GM18511 (cell line): ENCODE measurements around the gene OCIAD2.
A peak's percentile ranks its signal among the peaks of the same experiment; 100 is the strongest.
"Not testable (repeated sequence)": the region's sequence is repeated elsewhere in the genome, so short reads cannot be mapped to it uniquely, and the experiment has no call there.

Experiments
- ATAC-seq: cut with Tn5 transposase; IDR thresholded peaks from one replicate; pipeline ENCODE4 v1.9.1; 2021; ENCODE audit warnings: mild to moderate bottlenecking, moderate library complexity; ENCODE audit not compliant: unreplicated experiment

OCIAD2 gene, protein sequence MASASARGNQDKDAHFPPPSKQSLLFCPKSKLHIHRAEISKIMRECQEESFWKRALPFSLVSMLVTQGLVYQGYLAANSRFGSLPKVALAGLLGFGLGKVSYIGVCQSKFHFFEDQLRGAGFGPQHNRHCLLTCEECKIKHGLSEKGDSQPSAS

DNA sequence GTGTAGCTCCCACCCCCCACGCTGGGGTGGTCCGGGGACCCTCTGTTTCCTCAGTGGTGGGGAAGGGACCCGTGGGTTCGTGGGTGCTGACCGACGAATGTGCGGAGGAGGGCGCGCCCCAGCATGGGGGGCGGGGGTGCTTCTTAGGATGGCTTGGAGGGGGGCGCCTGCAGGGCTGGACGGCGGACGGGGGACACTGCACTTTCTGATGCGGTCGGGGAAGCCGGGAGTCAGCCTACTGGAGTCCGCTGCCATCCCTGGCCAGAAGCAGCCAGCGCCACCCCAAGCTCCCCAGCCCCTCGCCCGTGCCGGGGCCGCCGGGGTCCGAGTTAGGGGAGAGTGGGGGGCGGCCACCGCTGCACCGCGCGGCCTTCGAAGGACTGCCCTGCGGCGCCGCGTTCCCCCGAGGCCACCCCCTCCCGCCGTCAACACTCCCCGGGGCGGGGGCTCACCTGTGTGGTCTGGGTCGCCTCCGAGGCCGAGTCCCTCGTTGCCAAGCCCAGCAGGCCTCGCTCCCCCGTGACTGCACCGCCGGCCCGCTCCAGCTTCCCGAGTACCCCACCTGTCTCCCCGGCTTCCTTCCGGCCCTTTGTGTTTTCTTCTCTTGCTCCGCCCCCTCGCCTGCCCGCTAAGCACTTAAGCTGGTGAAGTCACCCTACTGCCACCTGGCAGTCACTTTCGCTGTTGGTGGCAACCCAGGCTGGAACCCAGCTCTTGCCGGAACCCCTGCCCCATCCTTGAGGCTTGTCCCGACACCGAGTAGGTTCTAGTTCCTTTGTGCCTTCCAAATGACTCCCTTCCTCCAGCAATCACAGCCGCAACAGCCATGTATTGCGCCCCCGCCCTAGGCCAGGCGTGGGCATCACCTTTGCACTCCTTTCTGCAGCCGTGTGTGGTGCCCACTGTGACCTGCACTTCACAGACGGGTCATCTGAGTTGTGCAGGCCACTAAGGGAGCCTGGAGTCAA lies at the start of gene OCIAD2:
Gene OCIAD2 (minus strand): TSS at position 569 of the 968 bp plus-strand sequence. CDS start 2,225 bp downstream, outside the sequence.
- peak; percentile 96 for ATAC-seq

DNA sequence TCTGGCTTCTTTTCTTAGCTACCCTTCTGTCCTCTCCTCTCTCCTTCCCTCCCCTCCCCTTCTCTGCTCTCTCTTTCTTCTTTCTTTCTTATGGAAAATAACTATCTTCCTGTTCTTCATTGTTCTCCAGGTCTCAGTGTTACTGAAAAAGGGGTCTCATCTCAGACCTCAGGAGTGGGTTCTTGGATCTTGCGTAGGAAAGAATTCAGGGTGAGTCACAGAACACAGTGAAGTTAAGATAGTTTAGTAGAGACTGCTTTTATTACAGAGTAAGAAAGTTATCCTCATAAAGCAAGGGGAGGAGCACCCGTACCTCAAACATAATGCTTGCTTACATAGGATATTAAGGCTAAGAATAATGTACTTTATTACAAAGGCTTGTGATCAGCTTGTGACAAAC lies 47.7 kb upstream of the OCIAD2 start:
- ATAC-seq: no peak

DNA sequence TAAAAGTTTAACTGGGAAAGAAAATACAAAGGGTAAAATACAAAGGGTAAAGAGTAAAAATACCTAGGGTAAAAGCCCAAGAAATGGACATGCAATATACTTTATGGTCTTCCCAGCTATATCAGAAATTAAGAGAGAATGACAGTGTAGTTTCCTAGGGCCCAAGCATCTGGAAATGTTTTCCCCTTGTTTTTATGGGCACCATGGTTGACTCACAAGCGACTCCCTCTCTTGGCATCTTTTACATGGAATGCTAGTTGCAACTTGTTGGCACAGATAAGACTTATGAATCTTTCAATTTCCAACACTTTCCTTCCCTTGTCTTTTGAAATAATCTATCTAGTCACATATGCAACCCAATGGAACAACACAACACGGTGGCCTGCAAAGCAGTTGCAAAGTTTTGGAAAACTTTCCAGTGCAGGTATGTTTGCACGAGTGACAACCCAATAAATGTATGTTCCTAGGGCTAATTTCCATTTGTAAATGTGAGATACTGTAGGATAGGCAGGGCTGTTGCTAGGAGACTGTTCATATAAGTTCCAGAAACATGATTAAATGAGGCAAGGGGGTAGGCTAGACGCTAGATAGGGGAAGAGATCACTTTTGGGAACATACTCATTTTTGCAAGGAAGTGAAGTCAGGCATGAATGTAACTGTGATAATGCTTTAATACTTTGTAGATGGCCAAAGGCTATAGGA lies 43.1 kb upstream of the OCIAD2 start:
- ATAC-seq: no peak

DNA sequence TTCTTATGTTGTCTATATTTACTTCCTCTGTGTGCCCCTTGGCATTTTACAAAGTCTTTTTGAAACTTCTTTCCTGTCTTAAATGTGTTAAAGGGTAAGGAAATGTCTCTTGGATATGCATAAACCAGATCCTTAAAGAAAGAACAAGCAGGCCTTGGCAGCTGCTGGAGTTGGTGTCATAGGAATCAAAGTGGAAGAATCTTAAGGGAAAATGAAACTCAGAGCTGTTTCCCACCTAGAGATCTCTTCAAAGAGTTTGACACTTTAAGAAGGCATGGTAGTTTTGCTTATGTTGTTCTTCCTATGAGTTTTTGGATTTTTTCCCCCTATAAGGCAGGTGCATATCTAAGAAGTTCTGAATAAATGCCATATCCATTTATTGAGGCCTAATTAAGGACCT lies 42.5 kb upstream of the OCIAD2 start:
- no peak for ATAC-seq

DNA sequence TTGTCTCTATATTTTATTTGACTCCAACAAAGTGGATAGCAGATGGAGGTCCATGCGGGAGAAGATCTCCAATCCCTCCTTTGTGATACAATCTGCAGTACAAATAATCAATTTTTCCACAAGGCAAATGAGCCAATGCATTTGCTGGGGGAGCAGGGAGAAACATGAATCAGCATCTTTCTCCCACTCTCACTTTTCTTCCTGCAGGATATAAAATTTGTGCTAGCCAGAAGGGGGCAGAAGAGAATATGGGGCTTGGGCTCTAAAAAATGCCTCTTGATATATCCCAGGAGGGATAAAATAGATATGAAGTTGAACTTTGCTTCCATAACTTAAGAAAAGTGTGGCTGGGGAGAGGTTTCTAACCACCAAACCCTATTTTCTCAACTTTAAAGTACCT lies 41.2 kb upstream of the OCIAD2 start:
- no peak for ATAC-seq

DNA sequence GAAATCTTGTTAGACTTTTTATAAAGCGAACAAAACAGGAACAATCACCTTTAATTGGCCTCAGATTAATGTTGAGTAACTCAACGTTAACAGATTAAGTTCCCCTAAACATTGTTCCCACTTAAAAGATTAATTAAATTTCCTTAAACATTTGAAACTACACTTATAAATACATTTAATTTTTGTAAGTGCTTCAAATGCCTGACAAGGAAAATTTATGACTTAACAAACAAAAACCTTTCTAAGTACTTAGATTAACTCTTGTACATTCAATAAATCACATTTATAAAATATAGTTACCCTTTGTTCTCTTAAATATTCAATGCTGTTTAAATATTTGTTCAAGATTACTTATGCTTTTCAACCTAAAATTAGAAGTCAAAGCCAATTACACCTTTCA lies 39.4 kb upstream of the OCIAD2 start:
- no peak for ATAC-seq

DNA sequence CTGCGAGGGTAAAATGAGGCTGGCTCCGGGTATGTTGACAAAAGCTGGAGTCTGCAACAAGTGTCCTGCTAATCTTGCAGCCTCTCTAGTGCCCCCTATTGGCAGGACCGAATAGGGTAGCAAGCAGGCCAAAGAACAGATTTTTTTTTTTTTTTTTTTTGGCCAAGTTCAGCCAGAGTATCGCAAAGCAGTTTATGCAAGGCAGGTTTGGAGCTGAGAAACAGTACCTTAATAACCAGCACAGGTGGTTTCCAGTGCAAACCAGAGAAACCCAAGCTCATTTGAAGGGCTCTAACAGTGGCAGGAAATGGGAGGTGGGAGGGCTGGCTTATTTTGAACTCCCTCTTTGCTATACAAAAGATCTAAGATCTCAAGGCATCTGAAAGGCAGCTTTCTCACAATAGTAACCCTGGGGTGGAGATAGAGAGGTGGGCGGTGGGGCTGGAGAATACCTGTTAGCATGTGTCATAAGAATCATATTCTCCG lies 38.2 kb upstream of the OCIAD2 start:
- no peak for ATAC-seq

DNA sequence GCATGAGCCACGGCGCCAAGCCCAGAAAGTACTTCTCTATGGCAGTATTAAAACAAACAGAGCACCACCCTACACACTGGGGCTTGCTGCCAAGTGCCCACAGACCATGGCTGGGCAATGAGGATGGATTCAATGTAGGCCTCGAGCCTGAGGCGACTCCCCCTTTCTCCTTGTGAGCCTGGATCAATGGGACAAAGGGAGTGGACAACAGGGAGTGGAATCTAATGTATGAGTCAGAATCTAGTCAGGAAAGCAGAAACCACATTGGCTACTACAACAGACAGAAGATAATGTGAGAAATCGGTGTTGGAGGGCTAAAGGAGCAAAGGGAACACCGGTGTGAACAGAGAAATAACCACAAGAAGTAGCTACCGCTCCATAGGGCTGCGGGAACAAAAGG lies 37.7 kb upstream of the OCIAD2 start:
- ATAC-seq: no peak

DNA sequence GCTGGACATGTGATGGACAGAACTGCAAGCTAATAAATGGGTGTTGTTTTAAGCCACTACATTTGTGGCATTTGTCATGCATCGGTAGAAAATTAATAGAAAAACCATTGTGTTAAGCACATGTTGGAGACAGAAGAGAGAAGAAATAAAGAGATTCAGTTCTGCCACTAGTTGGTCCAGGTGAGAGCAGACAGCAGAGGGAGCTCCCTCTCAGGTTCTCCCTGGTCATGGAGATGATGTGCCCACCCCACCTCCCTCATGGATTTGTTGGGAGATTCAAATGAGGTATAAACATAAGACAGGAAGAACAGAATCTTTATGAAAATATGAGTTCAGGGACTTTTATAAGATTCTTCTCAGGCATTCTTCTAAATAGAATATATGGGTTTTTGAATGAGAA lies 36.8 kb upstream of the OCIAD2 start:
- no peak for ATAC-seq

DNA sequence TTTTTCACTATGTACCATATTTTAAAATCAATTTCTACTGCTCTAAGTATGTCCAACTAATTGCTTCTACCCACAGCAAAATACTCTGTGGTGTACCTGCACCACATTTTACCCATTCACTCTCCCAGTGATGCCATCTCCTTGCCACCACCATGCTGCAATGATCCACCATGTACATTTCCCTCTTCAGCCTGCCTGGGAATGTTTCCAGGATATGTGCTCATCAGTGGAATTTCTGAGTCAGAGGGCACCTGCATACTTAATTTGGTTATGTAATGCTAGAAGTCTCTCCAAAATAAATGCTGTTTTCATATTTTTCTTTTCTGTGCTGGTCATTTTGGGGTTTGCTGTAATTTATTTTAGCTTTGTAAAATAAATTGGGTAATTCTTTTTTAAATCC lies 33.2 kb upstream of the OCIAD2 start:
- no peak for ATAC-seq

DNA sequence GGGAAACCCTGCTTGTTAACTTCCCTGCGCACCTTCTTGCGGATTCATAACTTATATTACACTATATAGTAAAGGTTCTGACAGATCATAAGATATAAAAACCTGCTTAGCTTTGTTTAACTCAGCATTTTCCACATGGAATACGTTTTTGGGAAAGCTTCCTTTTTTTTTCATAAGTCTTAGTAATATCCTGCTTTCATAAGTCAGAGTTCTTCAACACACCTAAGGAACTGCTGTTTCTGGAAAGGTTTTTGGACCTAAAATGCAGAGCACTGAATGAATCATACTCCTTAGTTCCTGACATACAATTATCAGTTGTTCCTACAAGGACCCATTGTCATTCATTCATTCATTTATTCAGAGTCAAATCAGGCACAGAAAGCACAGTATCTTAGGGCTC lies 32.3 kb upstream of the OCIAD2 start:
- ATAC-seq: no peak

DNA sequence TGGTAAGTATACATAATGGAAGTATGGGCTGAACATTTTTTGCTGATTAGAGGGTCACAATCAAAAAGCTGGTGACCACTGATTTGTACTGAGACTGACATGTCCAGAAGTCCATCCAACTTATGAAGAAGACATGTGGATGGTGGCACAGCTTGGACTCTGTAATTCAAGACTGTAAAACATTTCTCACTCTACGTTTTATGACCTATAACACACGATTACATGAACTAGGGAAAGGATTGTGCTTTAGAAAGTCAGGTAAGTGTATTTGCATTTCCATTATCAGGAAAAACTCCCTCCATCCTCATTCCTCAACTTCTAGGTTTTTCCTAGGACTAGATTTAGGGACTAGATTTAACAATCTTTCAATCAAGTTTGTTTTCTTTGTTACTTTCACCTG lies 30.5 kb upstream of the OCIAD2 start:
- no peak for ATAC-seq

DNA sequence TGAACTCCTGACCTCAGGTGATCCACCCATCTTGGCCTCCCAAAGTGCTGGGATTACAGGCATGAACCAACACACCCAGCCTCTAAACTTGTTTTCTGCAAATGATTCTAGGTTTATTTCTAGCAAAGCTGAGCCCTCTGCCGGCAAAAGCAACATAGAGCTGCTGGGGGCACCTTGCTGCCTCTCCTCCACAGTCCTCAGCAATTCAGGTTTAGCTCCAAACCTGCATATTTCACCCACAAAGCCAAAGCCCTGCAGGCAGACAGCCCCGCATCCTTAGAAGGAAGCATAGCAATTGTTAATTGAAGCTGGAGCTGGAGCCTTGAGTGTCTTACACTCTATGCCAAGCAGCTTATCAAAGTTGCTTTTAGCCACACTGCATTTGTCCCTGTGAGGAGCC lies 24.9 kb upstream of the OCIAD2 start:
- ATAC-seq: no peak

DNA sequence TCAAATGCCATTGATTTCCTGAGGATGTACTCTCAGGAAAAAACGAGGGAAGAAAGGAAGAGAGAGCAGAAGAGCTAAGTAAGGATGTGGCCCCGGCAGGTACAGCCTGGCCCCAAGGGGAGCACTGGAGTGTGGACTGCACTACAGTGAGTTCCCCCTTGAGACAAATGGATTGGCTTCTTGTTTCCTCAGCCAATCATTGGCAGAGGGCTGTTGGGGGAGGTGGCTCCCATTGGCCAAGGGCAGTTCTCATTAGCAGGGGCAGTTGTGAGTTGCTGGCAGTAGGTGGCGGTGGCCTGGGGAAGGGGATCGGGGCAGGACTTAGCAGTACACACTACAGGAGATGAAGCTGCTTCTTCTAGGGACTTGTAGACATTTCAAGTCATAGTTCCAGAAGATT lies 24.1 kb upstream of the OCIAD2 start:
- ATAC-seq: no peak

DNA sequence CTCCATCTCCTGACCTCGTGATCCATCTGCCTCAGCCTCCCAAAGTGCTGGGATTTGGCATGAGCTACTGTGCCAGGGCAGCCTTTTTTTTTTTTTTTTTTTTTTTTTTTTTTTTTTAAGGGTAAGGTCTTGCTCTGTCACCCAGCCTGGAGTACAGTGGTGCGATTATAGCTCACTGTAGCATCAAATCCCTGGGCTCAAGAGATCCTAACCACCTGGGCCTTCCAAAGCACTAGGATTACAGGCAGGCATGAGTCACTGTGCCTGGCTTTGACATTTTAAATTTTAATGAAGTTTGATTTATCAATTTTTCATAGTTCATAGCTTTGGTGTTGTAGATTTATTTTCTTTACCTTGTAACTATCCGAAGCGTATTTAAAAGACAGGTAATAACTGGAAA lies 17.8 kb upstream of the OCIAD2 start:
- no peak for ATAC-seq

DNA sequence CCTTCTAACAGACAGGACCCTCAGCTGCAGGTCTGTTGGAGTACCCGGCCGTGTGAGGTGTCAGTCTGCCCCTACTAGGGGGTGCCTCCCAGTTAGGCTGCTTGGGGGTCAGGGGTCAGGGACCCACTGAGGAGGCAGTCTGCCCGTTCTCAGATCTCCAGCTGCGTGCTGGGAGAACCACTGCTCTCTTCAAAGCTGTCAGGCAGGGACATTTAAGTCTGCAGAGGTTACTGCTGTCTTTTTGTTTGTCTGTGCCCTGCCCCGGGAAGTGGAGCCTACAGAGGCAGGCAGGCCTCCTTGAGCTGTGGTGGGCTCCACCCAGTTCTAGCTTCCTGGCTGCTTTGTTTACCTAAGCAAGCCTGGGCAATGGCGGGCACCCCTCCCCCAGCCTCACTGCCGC lies 16.5 kb upstream of the OCIAD2 start:
- ATAC-seq: not testable (repeated sequence)

DNA sequence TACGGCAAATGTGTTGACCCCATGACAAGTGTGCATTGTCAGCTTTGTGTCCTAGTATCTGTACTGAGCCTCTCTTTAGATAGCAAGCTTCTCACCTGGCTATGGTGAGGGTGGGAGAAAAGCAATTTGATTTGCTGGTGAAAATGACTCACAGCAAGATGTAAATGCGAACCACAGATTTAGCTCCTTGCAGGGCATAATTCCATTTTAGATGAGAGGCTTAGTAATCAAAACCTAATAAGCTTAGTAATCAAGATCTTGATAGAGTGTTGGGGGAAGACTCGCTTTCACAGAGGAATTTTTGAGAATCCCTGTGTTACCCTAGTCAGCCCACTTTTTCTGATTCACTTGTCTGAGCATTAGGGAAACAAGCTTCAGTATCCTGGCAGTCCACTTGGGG lies 7.7 kb upstream of the OCIAD2 start:
- no peak for ATAC-seq

DNA sequence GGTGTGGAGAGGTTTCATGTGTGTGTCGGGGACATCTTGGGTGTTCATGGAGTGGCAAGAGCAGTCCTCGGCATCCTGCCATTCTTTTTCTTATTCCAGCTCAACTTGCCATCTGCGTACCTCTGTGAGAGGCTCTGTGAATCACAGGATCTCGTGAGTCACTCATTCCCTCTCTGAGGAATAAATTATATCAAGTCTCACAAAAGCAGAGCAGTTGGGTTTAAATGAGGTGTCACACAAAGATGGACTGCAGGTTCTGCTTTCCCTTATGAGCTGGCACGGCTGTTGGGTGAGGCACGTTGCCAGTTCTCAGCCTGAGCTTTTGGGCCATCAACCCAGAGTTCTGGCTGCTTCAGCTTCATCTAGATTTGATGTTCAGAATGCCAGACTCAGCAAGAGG lies 6.8 kb upstream of the OCIAD2 start:
- ATAC-seq: no peak

DNA sequence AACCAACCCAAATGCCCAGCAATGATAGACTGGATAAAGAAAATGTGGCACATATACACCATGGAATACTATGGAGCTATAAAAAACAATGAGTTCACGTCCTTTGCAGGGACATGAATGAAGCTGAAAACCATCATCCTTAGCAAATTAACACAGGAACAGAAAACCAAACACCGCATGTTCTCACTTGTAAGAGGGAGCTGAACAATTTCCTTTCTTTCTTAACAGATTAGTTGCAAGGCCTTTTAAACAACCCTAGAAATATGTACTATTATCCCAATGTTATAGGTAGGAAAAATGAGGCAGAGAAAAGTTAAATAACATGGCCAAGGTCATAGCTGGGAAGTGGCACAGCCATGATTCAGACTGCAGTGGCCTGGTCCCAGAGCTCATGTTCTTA lies 5.8 kb upstream of the OCIAD2 start:
- no peak for ATAC-seq

DNA sequence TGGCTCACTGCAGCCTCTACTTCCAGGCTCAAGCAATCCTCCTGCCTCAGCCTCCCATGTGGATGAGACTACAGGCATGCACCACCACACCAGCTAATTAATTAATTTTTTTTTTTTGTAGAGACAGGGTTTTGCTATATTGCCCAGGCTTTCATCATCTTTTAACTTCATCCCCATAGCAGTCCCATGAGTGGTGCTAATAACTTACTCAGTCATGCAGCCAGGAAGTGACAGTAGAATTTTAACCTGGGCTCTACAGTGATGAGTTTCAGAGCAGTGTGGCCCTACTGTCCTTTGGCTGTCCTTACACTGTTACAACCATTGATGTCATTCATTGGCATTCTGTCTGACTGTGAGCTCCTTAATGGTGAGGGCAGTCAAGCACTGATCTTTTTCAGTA lies 3.9 kb upstream of the OCIAD2 start:
- no peak for ATAC-seq

DNA sequence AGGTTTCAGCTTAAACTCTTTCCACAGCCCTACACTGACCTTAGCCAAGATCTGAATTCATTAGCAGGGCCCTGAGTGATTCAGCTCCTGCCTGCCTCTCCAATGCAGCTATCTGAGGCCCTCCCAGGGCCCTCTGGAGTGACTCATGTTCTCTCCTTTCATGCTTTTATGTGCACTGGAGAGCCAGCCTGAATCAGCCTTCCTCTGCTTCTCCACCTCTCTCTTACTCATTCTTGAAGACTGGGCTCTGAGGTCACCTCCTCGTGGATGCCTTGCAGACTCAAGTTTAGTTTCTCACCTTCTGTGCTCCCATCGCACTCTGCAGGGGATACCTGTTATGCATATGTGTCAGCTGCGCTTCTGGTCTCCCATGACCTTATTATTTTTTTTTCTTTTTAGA lies 3.1 kb upstream of the OCIAD2 start:
- peak; percentile 25 for ATAC-seq

DNA sequence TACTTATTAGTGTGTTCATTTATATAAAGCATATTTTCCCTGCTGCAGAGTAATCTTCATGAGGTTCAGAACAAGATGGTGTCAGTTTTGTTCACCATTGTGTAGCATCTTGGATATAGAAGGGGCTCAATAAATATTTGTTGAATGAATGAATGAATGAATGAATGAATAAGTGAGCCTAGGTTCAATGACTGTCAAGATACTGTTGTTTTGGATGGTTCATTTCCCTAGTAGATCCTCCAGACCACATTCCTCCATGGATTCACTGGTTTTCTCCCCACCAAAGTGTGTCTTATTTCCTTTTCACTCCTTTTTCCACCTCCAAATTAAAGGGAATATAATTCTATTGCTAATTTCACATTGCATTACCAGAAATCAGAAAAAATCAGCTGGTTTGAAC lies 2.1 kb upstream of the OCIAD2 start:
- no peak for ATAC-seq
